Gastrocnemius medialis (tissue), 4 donors: ENCODE data around the gene ALPI. TPM values are rescaled to one million over a fixed set of nuclear protein-coding genes. Genes with fewer than 3 reads are reported as not detected.

Experiments used
- ATAC-seq, 2 donors: fragments of 150-250 bp; one replicate each; pipeline ENCODE4 v1.9.1; 2016
- DNase-seq, 2 donors: peaks; one replicate each; pipeline ENCODE4 v3.0.0-alpha.2; 2019
- H3K27ac ChIP-seq, 4 donors: fragments of 200-600 bp; sonication (generic); 1 replicate in 1 of 4; 2 replicates in 3 of 4; pipeline ENCODE4 v1.5.1; 2016 to 2018; ENCODE audit warnings: mild to moderate bottlenecking in 2 of 4, moderate library complexity in 1 of 4
- H3K27me3 ChIP-seq, 3 donors: fragments of 200-600 bp; sonication (generic) in 2 of 3; 1 replicate in 1 of 3; 2 replicates in 2 of 3; pipeline versions ENCODE4 v1.5.1 to v1.6.0; 2016 to 2019; ENCODE audit warnings: mild to moderate bottlenecking in 1 of 3, moderate library complexity in 1 of 3
- H3K36me3 ChIP-seq, 2 donors: fragments of 200-600 bp; sonication (generic) in 1 of 2; one replicate each; pipeline ENCODE4 v1.5.1; 2017 to 2018
- H3K4me1 ChIP-seq, 2 donors: fragments of 200-600 bp; sonication (generic) in 1 of 2; one replicate each; pipeline ENCODE4 v1.5.1; 2016 to 2017; ENCODE audit warnings: mild to moderate bottlenecking in 2 of 2
- H3K4me3 ChIP-seq, 4 donors: fragments of 200-600 bp; sonication (generic) in 3 of 4; 1 replicate in 1 of 4; 2 replicates in 3 of 4; pipeline ENCODE4 v1.5.1; 2016 to 2019; ENCODE audit warnings: mild to moderate bottlenecking in 2 of 4
- H3K9me3 ChIP-seq, 3 donors: fragments of 200-600 bp; sonication (generic) in 2 of 3; 1 replicate in 1 of 3; 2 replicates in 2 of 3; pipeline ENCODE4 v1.5.1; 2016 to 2019
- CTCF ChIP-seq, 5 experiments: fragments of 450-650 bp in 3 of 5; fragments of 200-600 bp in 2 of 5; sonication (generic) in 2 of 5; IDR thresholded peaks in 4 of 5; conservative IDR thresholded peaks in 1 of 5; 1 replicate in 4 of 5; 2 replicates in 1 of 5; pipeline ENCODE4 v1.5.1; 2016 to 2019; ENCODE audit warnings: antibody characterized with exemption in 5 of 5, mild to moderate bottlenecking in 3 of 5, moderate library complexity in 3 of 5
- POLR2A ChIP-seq, 2 donors: fragments of 450-650 bp; IDR thresholded peaks; one replicate each; pipeline ENCODE4 v1.6.1; 2017; ENCODE audit warnings: antibody characterized with exemption in 2 of 2, mild to moderate bottlenecking in 2 of 2, moderate library complexity in 2 of 2
- in situ Hi-C, 4 donors: fragments of 200-750 bp; cut with MboI; loops; one replicate each; pipeline versions ENCODE4 v1.15.0 to v1.8.0; 2017; ENCODE audit warnings: low sequenced_read_pairs in 4 of 4
- intact Hi-C: fragments of 100-400 bp; cut with DNase I; formaldehyde crosslinking; loops from one replicate; pipeline ENCODE4 v1.15.1; 2023; ENCODE audit warnings: low total_unique reads
- total RNA-seq, 4 donors: library from RNA; depleted of rRNA; stranded (reverse); fragments of >200 nt; gene quantifications; one replicate each; pipeline versions ENCODE4 v1.1.0 to v1.2.3, GENCODE V29; 2016

The ALPI gene
- total RNA-seq, 4 donors from 2014 or later: not detected

GRCh38 chr2:232496501-232497270 is 40.7 kb downstream of the ALPI start:
- Histone ChIP-seq H3K4me1 (peaks cover 0 to under 1% of the 10 kb centered on the region in 2 donors), H3K4me3 (no peak overlapping the region), H3K36me3 (no peaks in the 10 kb centered on the region), H3K9me3 (no peaks in the 10 kb centered on the region), H3K27ac (no peak overlapping the region), H3K27me3 (no peaks in the 10 kb centered on the region)
- no peak for DNase-seq
- in situ Hi-C loops: no loop called here
- TF ChIP-seq POLR2A (IDR thresholded peaks at IDR 0.05) (no peak), CTCF (IDR thresholded peaks at IDR 0.05 in 4 of 5, conservative IDR thresholded peaks at IDR 0.05 in 1 of 5) (no peak)
- intact Hi-C loops: no loop called here
- ATAC-seq: no peak

- TF ChIP-seq CTCF (IDR thresholded peaks at IDR 0.05 in 4 of 5, conservative IDR thresholded peaks at IDR 0.05 in 1 of 5): no peak
- TF ChIP-seq POLR2A (IDR thresholded peaks at IDR 0.05): no peak
- Histone ChIP-seq H3K9me3 (no peaks in the 10 kb centered on the region), H3K27ac (no peak overlapping the region), H3K27me3 (no peaks in the 10 kb centered on the region), H3K4me1 (peaks cover 0 to 7% of the 10 kb centered on the region in 2 donors), H3K4me3 (no peak overlapping the region), H3K36me3 (no peaks in the 10 kb centered on the region)
- DNase-seq (no peak), ATAC-seq (no peak)
- in situ Hi-C loops (no loop called here), intact Hi-C loops (no loop called here)
Observed at GRCh38 chr2:232497348-232497747, 41.4 kb downstream of the ALPI start.

GRCh38 chr2:232498452-232498851 is 42.5 kb downstream of the ALPI start:
- TF ChIP-seq CTCF (IDR thresholded peaks at IDR 0.05 in 4 of 5, conservative IDR thresholded peaks at IDR 0.05 in 1 of 5): no peak
- TF ChIP-seq POLR2A (IDR thresholded peaks at IDR 0.05): no peak
- no peaks in the 10 kb centered on the region for H3K36me3 ChIP-seq
- intact Hi-C loops (no loop called here), in situ Hi-C loops (no loop called here)
- ATAC-seq: no peak
- peaks cover 0 to 3% (median 0%) of the 10 kb centered on the region in 3 donors for H3K27me3 ChIP-seq
- DNase-seq: no peak
- no peaks in the 10 kb centered on the region for H3K9me3 ChIP-seq
- peaks cover 0 to 10% of the 10 kb centered on the region in 2 donors for H3K4me1 ChIP-seq
- H3K27ac ChIP-seq: no peak overlapping the region
- no peak overlapping the region for H3K4me3 ChIP-seq

- Histone ChIP-seq H3K4me3 (no peak overlapping the region), H3K9me3 (no peaks in the 10 kb centered on the region), H3K36me3 (no peaks in the 10 kb centered on the region), H3K27me3 (peaks cover 0 to 9% (median 0%) of the 10 kb centered on the region in 3 donors), H3K27ac (no peak overlapping the region), H3K4me1 (peaks cover 0 to 10% of the 10 kb centered on the region in 2 donors)
- ATAC-seq (no peak), DNase-seq (no peak)
- in situ Hi-C loops: loop anchor here in 1 of 4 donors (25.0 kb wide), 1 partner anchor 589 kb away; no protein-coding TSS in a partner anchor
- TF ChIP-seq POLR2A (IDR thresholded peaks at IDR 0.05): no peak
- no peak for TF ChIP-seq CTCF (IDR thresholded peaks at IDR 0.05 in 4 of 5, conservative IDR thresholded peaks at IDR 0.05 in 1 of 5)
- intact Hi-C loops: no loop called here
Observed at GRCh38 chr2:232501331-232501771, 45.4 kb downstream of the ALPI start.
